ENCODE measurements around the gene RAPGEF4. TPM values are rescaled to one million over a fixed set of nuclear protein-coding genes. Genes with fewer than 3 reads are reported as not detected.

The RAPGEF4 gene
- total RNA-seq, 1 experiment from 2014 or later: 0.59 TPM

GRCh38 chr2:172708247-172708646, 27.4 kb upstream of the RAPGEF4 start (continued):
- TF ChIP-seq, protein P1, sequence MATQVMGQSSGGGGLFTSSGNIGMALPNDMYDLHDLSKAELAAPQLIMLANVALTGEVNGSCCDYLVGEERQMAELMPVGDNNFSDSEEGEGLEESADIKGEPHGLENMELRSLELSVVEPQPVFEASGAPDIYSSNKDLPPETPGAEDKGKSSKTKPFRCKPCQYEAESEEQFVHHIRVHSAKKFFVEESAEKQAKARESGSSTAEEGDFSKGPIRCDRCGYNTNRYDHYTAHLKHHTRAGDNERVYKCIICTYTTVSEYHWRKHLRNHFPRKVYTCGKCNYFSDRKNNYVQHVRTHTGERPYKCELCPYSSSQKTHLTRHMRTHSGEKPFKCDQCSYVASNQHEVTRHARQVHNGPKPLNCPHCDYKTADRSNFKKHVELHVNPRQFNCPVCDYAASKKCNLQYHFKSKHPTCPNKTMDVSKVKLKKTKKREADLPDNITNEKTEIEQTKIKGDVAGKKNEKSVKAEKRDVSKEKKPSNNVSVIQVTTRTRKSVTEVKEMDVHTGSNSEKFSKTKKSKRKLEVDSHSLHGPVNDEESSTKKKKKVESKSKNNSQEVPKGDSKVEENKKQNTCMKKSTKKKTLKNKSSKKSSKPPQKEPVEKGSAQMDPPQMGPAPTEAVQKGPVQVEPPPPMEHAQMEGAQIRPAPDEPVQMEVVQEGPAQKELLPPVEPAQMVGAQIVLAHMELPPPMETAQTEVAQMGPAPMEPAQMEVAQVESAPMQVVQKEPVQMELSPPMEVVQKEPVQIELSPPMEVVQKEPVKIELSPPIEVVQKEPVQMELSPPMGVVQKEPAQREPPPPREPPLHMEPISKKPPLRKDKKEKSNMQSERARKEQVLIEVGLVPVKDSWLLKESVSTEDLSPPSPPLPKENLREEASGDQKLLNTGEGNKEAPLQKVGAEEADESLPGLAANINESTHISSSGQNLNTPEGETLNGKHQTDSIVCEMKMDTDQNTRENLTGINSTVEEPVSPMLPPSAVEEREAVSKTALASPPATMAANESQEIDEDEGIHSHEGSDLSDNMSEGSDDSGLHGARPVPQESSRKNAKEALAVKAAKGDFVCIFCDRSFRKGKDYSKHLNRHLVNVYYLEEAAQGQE (IDR thresholded peaks at IDR 0.05; ENCODE audit: low read depth): no peak
- TF ChIP-seq EZH2phosphoT487 (IDR thresholded peaks at IDR 0.05; ENCODE audit: borderline replicate concordance) (no peak), MAX (IDR thresholded peaks at IDR 0.05) (no peak), ATF3 (IDR thresholded peaks at IDR 0.05) (no peak), CEBPB (IDR thresholded peaks at IDR 0.05; ENCODE audit: low read depth) (no peak), RAD21 (IDR thresholded peaks at IDR 0.05; ENCODE audit: low read depth) (no peak), EZH2 (IDR thresholded peaks at IDR 0.05) (no peak)

DNA sequence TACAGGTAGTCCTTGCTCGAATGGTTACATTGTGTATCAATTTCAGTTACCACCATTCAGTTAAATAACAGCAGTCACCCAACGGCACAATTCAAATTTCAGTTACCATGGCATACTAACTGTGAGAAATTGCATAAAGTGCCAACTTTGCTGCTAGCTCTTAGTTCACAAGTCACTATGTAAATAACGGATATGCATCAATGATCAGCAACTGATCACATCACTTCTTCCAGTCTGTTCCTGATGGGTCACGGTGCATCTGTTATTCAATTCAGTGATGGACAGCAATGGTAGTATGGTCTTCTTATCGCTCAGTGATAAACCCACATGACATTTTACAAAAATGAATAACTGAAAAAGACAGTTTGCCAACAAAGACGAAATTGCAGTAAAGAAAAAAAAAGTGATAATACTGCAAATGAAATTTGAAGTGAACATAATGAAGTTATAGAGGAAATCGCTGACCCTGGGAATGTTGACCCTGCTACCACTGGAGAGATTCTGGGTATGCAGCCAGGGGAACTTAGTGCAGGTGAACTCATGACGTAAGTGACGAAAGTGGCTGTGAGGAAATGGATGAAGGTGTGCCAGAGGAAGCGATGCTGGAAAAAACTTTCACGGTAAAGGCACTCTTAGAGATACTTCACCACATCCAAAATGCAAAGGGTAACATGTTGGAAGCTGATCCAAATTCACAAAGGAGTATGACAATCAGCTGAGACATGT, 25.9 kb upstream of the RAPGEF4 start:
- ChIA-PET POLR2A (no interaction called here), RAD21 (ENCODE audit: low non-redundant PET in 1 of 2, low total read pairs in 2 of 2, uncharacterized antibody in 2 of 2, unreplicated experiment in 2 of 2) (no interaction called here), CTCF (interaction anchor here (1.0 to 2.2 kb wide), 11 partner anchors 9 to 582 kb away, joined by 3 to 28 read pairs (median 5); no protein-coding TSS in a partner anchor)
- Histone ChIP-seq H2AFZ (ENCODE audit: low read depth, low read length, poor library complexity, severe bottlenecking) (no peak overlapping the region), H3K27ac (ENCODE audit: low read depth, low read length) (no peak overlapping the region), H3K9me2 (ENCODE audit: insufficient read depth) (no peaks in the 10 kb centered on the region), H3K36me3 (ENCODE audit: control insufficient read depth in 1 of 2, insufficient read depth in 2 of 2, low read length in 2 of 2) (no peaks in the 10 kb centered on the region), H3K4me1 (ENCODE audit: control insufficient read depth in 1 of 2, insufficient read depth in 2 of 2, low read length in 2 of 2) (no peaks in the 10 kb centered on the region), H3K27me3 (ENCODE audit: insufficient read depth, low read length) (0 out of 2 replicates have a peak, but pooled peaks cover 3% of the 10 kb centered on the region), H3K79me2 (ENCODE audit: insufficient read depth, low read length) (no peaks in the 10 kb centered on the region), H3K4me3 (replicated peaks in 1 of 2; ENCODE audit: low read depth in 1 of 2, low read length in 2 of 2) (no peak overlapping the region), H4K20me1 (ENCODE audit: insufficient read depth) (no peaks in the 10 kb centered on the region), H3K4me2 (ENCODE audit: low read length) (no peak overlapping the region), H3K9ac (ENCODE audit: low read length) (no peak overlapping the region), H3K9me3 (ENCODE audit: control insufficient read depth in 1 of 2, insufficient read depth in 1 of 2, low read depth in 1 of 2, low read length in 2 of 2) (no peaks in the 10 kb centered on the region)
- intact Hi-C loops (cut with micrococcal nuclease): loop anchor here (1.0 to 5.0 kb wide), 3 partner anchors 116 to 537 kb away; no protein-coding TSS in a partner anchor
- no peak for DNase-seq (ENCODE audit: low read depth, low spot score)
- BruUV-seq (replicated peaks): no TSS peak
- ATAC-seq: no peak
- no peak for TF ChIP-seq JUND (IDR thresholded peaks at IDR 0.05)
- no peak for TF ChIP-seq RAD21 (IDR thresholded peaks at IDR 0.05; ENCODE audit: low read depth)
- TF ChIP-seq ZFX (IDR thresholded peaks at IDR 0.05): no peak
- no peak for TF ChIP-seq CEBPB (IDR thresholded peaks at IDR 0.05; ENCODE audit: low read depth)
- no peak for TF ChIP-seq POLR2A (IDR thresholded peaks at IDR 0.05; ENCODE audit: borderline replicate concordance, extremely low read depth, insufficient read depth, insufficient read length)
- no peak for TF ChIP-seq SRF (IDR thresholded peaks at IDR 0.05; ENCODE audit: low read depth)
- no peak for TF ChIP-seq CBX3 (IDR thresholded peaks at IDR 0.05; ENCODE audit: low read depth)
- TF ChIP-seq EZH2phosphoT487 (IDR thresholded peaks at IDR 0.05; ENCODE audit: borderline replicate concordance): no peak
- no peak for TF ChIP-seq MAX (IDR thresholded peaks at IDR 0.05)
- no peak for TF ChIP-seq SP1 (IDR thresholded peaks at IDR 0.05; ENCODE audit: low read depth)
- TF ChIP-seq POLR2AphosphoS5 (IDR thresholded peaks at IDR 0.05; ENCODE audit: low read depth, low read length): no peak
- TF ChIP-seq TCF7L2 (IDR thresholded peaks at IDR 0.05; ENCODE audit: borderline replicate concordance, extremely low read depth, insufficient read depth, insufficient read length): no peak
- TF ChIP-seq EGR1 (IDR thresholded peaks at IDR 0.05; ENCODE audit: low read depth): no peak
- no peak for TF ChIP-seq SIN3A (IDR thresholded peaks at IDR 0.05; ENCODE audit: low read depth)
- TF ChIP-seq EZH2 (IDR thresholded peaks at IDR 0.05): no peak
- no peak for TF ChIP-seq ATF3 (IDR thresholded peaks at IDR 0.05)
- TF ChIP-seq, protein P2, sequence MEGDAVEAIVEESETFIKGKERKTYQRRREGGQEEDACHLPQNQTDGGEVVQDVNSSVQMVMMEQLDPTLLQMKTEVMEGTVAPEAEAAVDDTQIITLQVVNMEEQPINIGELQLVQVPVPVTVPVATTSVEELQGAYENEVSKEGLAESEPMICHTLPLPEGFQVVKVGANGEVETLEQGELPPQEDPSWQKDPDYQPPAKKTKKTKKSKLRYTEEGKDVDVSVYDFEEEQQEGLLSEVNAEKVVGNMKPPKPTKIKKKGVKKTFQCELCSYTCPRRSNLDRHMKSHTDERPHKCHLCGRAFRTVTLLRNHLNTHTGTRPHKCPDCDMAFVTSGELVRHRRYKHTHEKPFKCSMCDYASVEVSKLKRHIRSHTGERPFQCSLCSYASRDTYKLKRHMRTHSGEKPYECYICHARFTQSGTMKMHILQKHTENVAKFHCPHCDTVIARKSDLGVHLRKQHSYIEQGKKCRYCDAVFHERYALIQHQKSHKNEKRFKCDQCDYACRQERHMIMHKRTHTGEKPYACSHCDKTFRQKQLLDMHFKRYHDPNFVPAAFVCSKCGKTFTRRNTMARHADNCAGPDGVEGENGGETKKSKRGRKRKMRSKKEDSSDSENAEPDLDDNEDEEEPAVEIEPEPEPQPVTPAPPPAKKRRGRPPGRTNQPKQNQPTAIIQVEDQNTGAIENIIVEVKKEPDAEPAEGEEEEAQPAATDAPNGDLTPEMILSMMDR (IDR thresholded peaks at IDR 0.05 in 2 of 3, conservative IDR thresholded peaks at IDR 0.05 in 1 of 3; ENCODE audit: borderline replicate concordance in 1 of 3, insufficient read depth in 1 of 3, low read depth in 2 of 3, low read length in 2 of 3): no peak
